DOHH2 (cell line): ENCODE measurements around the gene ATP9B.

Source experiments
- H3F3A ChIP-seq: fragments of 200-600 bp; sonication (generic), shearing (Covaris generic); 2 replicates; pipeline ENCODE4 v1.6.0; 2016; ENCODE audit warnings: antibody characterized with exemption, mild to moderate bottlenecking; ENCODE audit not compliant: control insufficient read depth, insufficient read depth
- H3K27ac ChIP-seq: fragments of 200-600 bp; sonication (generic); 2 replicates; pipeline ENCODE4 v1.5.1; 2014; ENCODE audit warnings: low read depth, mild to moderate bottlenecking, low read length, moderate library complexity
- H3K27me3 ChIP-seq: fragments of 200-600 bp; sonication (generic); 2 replicates; pipeline ENCODE4 v1.6.1; 2014; ENCODE audit warnings: mild to moderate bottlenecking, low read length, mixed read lengths; ENCODE audit not compliant: control insufficient read depth
- H3K36me3 ChIP-seq: fragments of 200-600 bp; sonication (generic); 2 replicates; pipeline ENCODE4 v1.6.1; 2014; ENCODE audit warnings: mild to moderate bottlenecking, low read length, moderate library complexity, mixed read lengths; ENCODE audit not compliant: control insufficient read depth
- H3K4me1 ChIP-seq: fragments of 200-600 bp; sonication (generic); 2 replicates; pipeline ENCODE4 v1.6.1; 2014; ENCODE audit warnings: mild to moderate bottlenecking, low read length, mixed read lengths; ENCODE audit not compliant: control insufficient read depth
- H3K4me2 ChIP-seq: fragments of 200-600 bp; sonication (generic); 2 replicates; pipeline ENCODE4 v1.6.0; 2014; ENCODE audit warnings: mild to moderate bottlenecking, low read length, moderate library complexity
- H3K4me3 ChIP-seq: fragments of 200-600 bp; sonication (generic); 2 replicates; pipeline ENCODE4 v1.5.1; 2014; ENCODE audit warnings: mild to moderate bottlenecking, low read length, mixed read lengths
- H3K79me2 ChIP-seq: fragments of 200-600 bp; sonication (generic); 2 replicates; pipeline ENCODE4 v1.6.1; 2014; ENCODE audit warnings: mild to moderate bottlenecking, low read length, mixed read lengths; ENCODE audit not compliant: control insufficient read depth
- H3K9me2 ChIP-seq: fragments of 200-600 bp; sonication (generic); replicated peaks from 2 replicates; pipeline ENCODE4 v1.6.1; 2014; ENCODE audit warnings: mild to moderate bottlenecking, low read length, mixed read lengths; ENCODE audit not compliant: control insufficient read depth
- H3K9me3 ChIP-seq: fragments of 200-600 bp; sonication (generic); 2 replicates; pipeline ENCODE4 v1.6.1; 2014; ENCODE audit warnings: antibody characterized with exemption, low read length, mixed read lengths; ENCODE audit not compliant: control insufficient read depth, insufficient read depth
- H4K20me1 ChIP-seq: fragments of 200-600 bp; sonication (generic); 2 replicates; pipeline ENCODE4 v1.6.0; 2014; ENCODE audit warnings: low read depth, mild to moderate bottlenecking, antibody characterized with exemption, low read length, moderate library complexity; ENCODE audit not compliant: control insufficient read depth, insufficient read depth
- EZH2phosphoT487 ChIP-seq: fragments of 200-600 bp; sonication (generic); IDR thresholded peaks from 2 replicates; pipeline ENCODE4 v1.6.1; 2017; ENCODE audit warnings: borderline replicate concordance, mild to moderate bottlenecking, antibody characterized with exemption, low read length, moderate library complexity, mixed read lengths
- TF ChIP-seq, protein P1 (sequence below): fragments of 200-600 bp; sonication (generic); IDR thresholded peaks from one replicate; pipeline ENCODE4 v1.5.1; 2014; ENCODE audit warnings: antibody characterized with exemption, mild to moderate bottlenecking, low read depth, low read length; ENCODE audit not compliant: poor library complexity, severe bottlenecking

The ATP9B gene

DNA sequence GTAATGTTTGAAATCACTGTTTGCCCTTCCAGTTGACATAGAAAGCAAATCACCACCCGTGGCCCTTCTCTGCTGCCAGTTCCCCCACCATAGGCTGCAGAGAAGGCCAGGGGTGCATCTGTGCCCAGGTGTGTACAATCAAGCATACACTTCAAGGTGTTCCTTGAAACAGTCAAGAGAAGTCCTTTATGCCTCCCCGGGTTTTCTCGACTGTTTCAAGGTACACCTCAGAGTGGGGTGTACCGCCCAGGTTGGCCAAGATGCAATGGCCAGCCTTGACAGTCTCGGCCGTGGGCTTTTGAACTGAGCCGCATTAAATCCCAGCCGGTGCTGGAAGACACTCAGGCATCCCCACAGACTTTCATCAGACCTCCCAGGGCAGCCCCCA, 21.0 kb upstream of the ATP9B start:
- no peaks in the 10 kb centered on the region for H3K4me1 ChIP-seq
- H3K27me3 ChIP-seq: no peaks in the 10 kb centered on the region
- no peak overlapping the region for H3K4me2 ChIP-seq
- no peak for TF ChIP-seq EZH2phosphoT487
- TF ChIP-seq, protein P1, sequence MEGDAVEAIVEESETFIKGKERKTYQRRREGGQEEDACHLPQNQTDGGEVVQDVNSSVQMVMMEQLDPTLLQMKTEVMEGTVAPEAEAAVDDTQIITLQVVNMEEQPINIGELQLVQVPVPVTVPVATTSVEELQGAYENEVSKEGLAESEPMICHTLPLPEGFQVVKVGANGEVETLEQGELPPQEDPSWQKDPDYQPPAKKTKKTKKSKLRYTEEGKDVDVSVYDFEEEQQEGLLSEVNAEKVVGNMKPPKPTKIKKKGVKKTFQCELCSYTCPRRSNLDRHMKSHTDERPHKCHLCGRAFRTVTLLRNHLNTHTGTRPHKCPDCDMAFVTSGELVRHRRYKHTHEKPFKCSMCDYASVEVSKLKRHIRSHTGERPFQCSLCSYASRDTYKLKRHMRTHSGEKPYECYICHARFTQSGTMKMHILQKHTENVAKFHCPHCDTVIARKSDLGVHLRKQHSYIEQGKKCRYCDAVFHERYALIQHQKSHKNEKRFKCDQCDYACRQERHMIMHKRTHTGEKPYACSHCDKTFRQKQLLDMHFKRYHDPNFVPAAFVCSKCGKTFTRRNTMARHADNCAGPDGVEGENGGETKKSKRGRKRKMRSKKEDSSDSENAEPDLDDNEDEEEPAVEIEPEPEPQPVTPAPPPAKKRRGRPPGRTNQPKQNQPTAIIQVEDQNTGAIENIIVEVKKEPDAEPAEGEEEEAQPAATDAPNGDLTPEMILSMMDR: no peak
- H3K79me2 ChIP-seq: no peaks in the 10 kb centered on the region
- H4K20me1 ChIP-seq: no peaks in the 10 kb centered on the region
- H3F3A ChIP-seq: no peaks in the 10 kb centered on the region
- H3K27ac ChIP-seq: no peak overlapping the region
- no peaks in the 10 kb centered on the region for H3K9me3 ChIP-seq
- H3K4me3 ChIP-seq: no peak overlapping the region
- H3K36me3 ChIP-seq: no peaks in the 10 kb centered on the region
- H3K9me2 ChIP-seq: no peaks in the 10 kb centered on the region

DNA sequence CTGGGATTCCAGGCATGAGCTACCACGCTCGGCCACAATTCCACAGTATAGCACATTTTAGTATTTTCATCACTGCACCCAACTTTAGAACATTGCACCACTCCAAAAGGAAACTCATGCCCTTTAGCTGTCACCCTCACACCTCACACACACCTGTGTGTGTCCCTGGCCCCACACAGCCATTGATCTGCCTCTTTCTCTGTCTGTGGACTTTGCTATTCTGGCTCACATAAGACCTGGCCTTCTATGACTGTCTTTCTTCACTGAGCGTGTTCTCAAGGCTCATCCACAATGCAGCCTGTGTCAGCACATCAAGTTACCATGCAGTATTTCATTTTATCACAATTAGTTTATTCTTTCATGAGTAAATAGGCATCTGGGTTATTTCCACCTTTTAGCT, 19.7 kb upstream of the ATP9B start:
- no peak overlapping the region for H3K4me2 ChIP-seq
- TF ChIP-seq, protein P1: no peak
- TF ChIP-seq EZH2phosphoT487: no peak

DNA sequence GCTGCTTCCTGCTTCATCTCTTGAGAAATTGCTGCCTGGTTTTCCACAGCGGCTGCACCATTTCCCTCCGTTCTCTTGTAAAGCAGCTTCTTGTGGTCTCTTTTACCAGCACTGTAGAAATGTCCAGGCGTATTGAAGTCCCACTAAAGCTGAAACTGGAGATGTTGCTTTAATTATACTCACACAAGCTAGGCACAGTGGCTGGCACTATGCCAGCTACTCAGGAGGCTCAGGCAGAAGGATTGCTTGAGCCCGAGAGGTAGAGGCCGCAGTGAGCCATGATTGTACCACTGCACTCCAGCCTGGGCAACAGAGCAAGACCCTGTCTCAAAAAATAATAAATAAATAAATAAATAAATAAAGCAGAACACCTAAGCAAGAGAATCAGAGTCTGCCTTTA, 19.2 kb upstream of the ATP9B start:
- no peaks in the 10 kb centered on the region for H3K36me3 ChIP-seq
- no peaks in the 10 kb centered on the region for H3F3A ChIP-seq
- H3K79me2 ChIP-seq: no peaks in the 10 kb centered on the region
- no peaks in the 10 kb centered on the region for H3K9me2 ChIP-seq
- H3K4me2 ChIP-seq: no peak overlapping the region
- H3K27me3 ChIP-seq: no peaks in the 10 kb centered on the region
- no peak overlapping the region for H3K27ac ChIP-seq
- no peaks in the 10 kb centered on the region for H3K9me3 ChIP-seq
- no peak for TF ChIP-seq EZH2phosphoT487
- TF ChIP-seq, protein P1: no peak
- no peaks in the 10 kb centered on the region for H3K4me1 ChIP-seq
- H4K20me1 ChIP-seq: no peaks in the 10 kb centered on the region
- no peak overlapping the region for H3K4me3 ChIP-seq

More for the DNA sequence above, 19.7 kb upstream of the ATP9B start:
- Histone ChIP-seq H3K9me3 (no peaks in the 10 kb centered on the region), H3K27ac (no peak overlapping the region), H3K4me3 (no peak overlapping the region), H3K27me3 (no peaks in the 10 kb centered on the region), H4K20me1 (no peaks in the 10 kb centered on the region), H3K36me3 (no peaks in the 10 kb centered on the region), H3K79me2 (no peaks in the 10 kb centered on the region), H3F3A (no peaks in the 10 kb centered on the region), H3K4me1 (no peaks in the 10 kb centered on the region), H3K9me2 (no peaks in the 10 kb centered on the region)
